ENCODE results near the gene MRO.

MRO gene

GRCh38 chr18:50802141-50802540 is 17.7 kb downstream of the MRO start:
- TF ChIP-seq CTCF (IDR thresholded peaks at IDR 0.05; ENCODE audit: control insufficient read depth, insufficient read depth, low read depth, low read length, missing control alignments) = no peak
- DNase-seq (ENCODE audit: low read depth) = no peak
- no peak overlapping the region for H3K4me3 ChIP-seq (ENCODE audit: control insufficient read depth, low read depth, low read length)

- TF ChIP-seq CTCF (IDR thresholded peaks at IDR 0.05; ENCODE audit: control insufficient read depth, insufficient read depth, low read depth, low read length, missing control alignments) = no peak
- DNase-seq (ENCODE audit: low read depth) = no peak
- no peak overlapping the region for H3K4me3 ChIP-seq (ENCODE audit: control insufficient read depth, low read depth, low read length)
These were observed 22.7 kb downstream of the MRO start for GRCh38 chr18:50797142-50797541.

- no peak for DNase-seq (ENCODE audit: low read depth)
- H3K4me3 ChIP-seq (ENCODE audit: control insufficient read depth, low read depth, low read length) = no peak overlapping the region
- TF ChIP-seq CTCF (IDR thresholded peaks at IDR 0.05; ENCODE audit: control insufficient read depth, insufficient read depth, low read depth, low read length, missing control alignments) = no peak
These were observed 23.3 kb downstream of the MRO start for GRCh38 chr18:50796495-50796894.

- DNase-seq (ENCODE audit: low read depth) = no peak
- TF ChIP-seq CTCF (IDR thresholded peaks at IDR 0.05; ENCODE audit: control insufficient read depth, insufficient read depth, low read depth, low read length, missing control alignments) = no peak
- no peak overlapping the region for H3K4me3 ChIP-seq (ENCODE audit: control insufficient read depth, low read depth, low read length)
These were observed 25.9 kb downstream of the MRO start for GRCh38 chr18:50793641-50794565.

- H3K4me3 ChIP-seq (ENCODE audit: control insufficient read depth, low read depth, low read length) = no peak overlapping the region
- no peak for DNase-seq (ENCODE audit: low read depth)
- TF ChIP-seq CTCF (IDR thresholded peaks at IDR 0.05; ENCODE audit: control insufficient read depth, insufficient read depth, low read depth, low read length, missing control alignments) = no peak
These were observed 26.9 kb downstream of the MRO start for GRCh38 chr18:50792885-50793284.

- TF ChIP-seq CTCF (IDR thresholded peaks at IDR 0.05; ENCODE audit: control insufficient read depth, insufficient read depth, low read depth, low read length, missing control alignments) = no peak
- no peak overlapping the region for H3K4me3 ChIP-seq (ENCODE audit: control insufficient read depth, low read depth, low read length)
- no peak for DNase-seq (ENCODE audit: low read depth)
These were observed 28.0 kb downstream of the MRO start for GRCh38 chr18:50791599-50792438.
